ENCODE results near the gene MED27. TPM values are rescaled to one million over a fixed set of nuclear protein-coding genes. Genes with fewer than 3 reads are reported as not detected.
A peak's percentile ranks its signal among the peaks of the same experiment; 100 is the strongest.

MED27 gene
- total RNA-seq, 1 donor from 2014 or later = 45.0 TPM

DNA sequence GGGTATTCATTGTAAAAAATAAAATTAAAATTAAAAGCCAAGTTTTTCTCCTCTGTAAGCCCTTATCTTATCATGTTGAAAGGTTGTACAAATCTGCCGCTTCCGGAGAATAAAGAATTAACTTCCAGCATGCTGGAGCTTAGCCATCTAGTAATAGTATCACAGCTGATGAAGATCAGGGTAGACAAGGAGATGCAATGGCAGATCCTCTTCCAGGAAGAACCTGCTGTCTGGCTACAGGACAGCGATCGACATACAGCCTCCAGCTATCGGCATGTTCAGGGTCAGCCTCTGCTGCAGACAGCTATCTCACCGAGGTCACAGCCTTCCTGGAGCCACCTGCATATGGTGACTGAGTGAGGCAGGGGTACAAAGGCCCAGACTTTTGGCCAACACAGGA is 82.6 kb downstream of the MED27 start:
- Mint-ChIP-seq H3K9me3 (ENCODE audit: unreplicated experiment) (peaks cover 4% of the 10 kb centered on the region), H3K36me3 (ENCODE audit: unreplicated experiment) (no peaks in the 10 kb centered on the region), H3K27ac (ENCODE audit: unreplicated experiment) (no peak overlapping the region), H3K27me3 (ENCODE audit: unreplicated experiment) (peaks cover under 1% of the 10 kb centered on the region), H3K4me1 (ENCODE audit: low read depth, unreplicated experiment) (peaks cover 16% of the 10 kb centered on the region), H3K4me3 (ENCODE audit: unreplicated experiment) (no peak overlapping the region)
- no peak for DNase-seq
- TF ChIP-seq, protein P1, sequence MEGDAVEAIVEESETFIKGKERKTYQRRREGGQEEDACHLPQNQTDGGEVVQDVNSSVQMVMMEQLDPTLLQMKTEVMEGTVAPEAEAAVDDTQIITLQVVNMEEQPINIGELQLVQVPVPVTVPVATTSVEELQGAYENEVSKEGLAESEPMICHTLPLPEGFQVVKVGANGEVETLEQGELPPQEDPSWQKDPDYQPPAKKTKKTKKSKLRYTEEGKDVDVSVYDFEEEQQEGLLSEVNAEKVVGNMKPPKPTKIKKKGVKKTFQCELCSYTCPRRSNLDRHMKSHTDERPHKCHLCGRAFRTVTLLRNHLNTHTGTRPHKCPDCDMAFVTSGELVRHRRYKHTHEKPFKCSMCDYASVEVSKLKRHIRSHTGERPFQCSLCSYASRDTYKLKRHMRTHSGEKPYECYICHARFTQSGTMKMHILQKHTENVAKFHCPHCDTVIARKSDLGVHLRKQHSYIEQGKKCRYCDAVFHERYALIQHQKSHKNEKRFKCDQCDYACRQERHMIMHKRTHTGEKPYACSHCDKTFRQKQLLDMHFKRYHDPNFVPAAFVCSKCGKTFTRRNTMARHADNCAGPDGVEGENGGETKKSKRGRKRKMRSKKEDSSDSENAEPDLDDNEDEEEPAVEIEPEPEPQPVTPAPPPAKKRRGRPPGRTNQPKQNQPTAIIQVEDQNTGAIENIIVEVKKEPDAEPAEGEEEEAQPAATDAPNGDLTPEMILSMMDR (IDR thresholded peaks at IDR 0.05; ENCODE audit: partially characterized antibody, unreplicated experiment) = no peak

DNA sequence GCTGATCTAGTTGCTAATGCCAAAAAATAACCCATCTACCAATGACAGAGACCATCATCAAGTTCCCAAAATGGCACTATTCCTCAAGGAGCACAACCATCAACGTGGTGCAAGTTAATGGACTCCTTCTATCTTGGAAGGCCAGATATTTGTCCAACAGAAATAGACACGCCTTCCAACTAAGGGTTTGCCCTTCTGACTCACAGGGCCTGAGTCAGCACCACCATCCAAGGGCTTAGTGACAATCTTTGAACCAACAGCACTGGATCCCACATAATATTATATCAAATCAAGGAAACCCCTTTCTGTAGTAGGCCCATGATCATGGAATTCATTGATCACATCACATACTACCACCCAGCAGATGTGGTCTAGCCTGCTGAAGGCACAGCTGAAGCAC is 84.3 kb downstream of the MED27 start:
- Mint-ChIP-seq H3K9me3 (ENCODE audit: unreplicated experiment) (peaks cover 4% of the 10 kb centered on the region), H3K27ac (ENCODE audit: unreplicated experiment) (no peak overlapping the region), H3K27me3 (ENCODE audit: unreplicated experiment) (peaks cover 3% of the 10 kb centered on the region), H3K4me3 (ENCODE audit: unreplicated experiment) (no peak overlapping the region), H3K36me3 (ENCODE audit: unreplicated experiment) (no peaks in the 10 kb centered on the region), H3K4me1 (ENCODE audit: low read depth, unreplicated experiment) (peaks cover 16% of the 10 kb centered on the region)
- TF ChIP-seq, protein P1 (IDR thresholded peaks at IDR 0.05; ENCODE audit: partially characterized antibody, unreplicated experiment) = no peak
- DNase-seq = no peak

DNA sequence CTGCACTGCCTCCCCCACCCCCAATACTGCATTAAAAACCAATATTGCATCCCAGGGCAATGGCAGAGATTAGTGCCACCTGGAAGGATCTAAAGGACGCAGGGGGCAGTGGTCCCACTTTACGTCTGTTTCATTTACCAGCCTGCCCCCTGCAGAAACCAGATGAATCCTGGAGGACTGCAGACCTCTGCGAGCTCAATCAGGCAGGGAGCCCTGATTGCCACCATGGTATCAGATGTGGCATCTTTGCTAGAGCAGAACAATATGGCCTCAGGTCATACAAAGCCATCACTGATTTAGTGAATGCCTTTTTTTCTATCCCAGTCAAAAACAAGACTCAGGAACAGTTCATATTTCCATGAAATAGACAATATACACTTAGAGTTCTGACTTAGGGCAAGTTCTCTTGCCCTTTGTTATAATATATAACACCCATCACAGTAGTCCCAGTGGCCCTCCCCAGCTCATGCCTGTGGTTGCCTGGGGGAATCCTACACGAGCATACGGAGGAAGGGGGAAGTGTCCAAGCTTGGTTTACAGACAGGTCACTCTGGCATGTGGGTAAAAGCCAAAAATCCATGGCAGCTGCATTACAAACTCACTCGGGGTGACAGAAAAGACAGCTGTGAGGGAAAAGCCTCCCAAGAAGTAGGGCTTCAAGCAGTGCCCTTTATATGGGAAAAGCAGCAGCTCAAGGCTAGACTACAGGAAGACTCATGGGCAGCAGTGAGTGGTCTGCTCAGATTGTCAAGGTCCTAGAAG is 85.1 kb downstream of the MED27 start:
- Mint-ChIP-seq H3K27me3 (ENCODE audit: unreplicated experiment) (peaks cover 3% of the 10 kb centered on the region), H3K4me3 (ENCODE audit: unreplicated experiment) (no peak overlapping the region), H3K9me3 (ENCODE audit: unreplicated experiment) (peaks cover 4% of the 10 kb centered on the region), H3K27ac (ENCODE audit: unreplicated experiment) (no peak overlapping the region), H3K36me3 (ENCODE audit: unreplicated experiment) (no peaks in the 10 kb centered on the region), H3K4me1 (ENCODE audit: low read depth, unreplicated experiment) (peaks cover 19% of the 10 kb centered on the region)
- no peak for DNase-seq
- TF ChIP-seq, protein P1 (IDR thresholded peaks at IDR 0.05; ENCODE audit: partially characterized antibody, unreplicated experiment) = no peak

DNA sequence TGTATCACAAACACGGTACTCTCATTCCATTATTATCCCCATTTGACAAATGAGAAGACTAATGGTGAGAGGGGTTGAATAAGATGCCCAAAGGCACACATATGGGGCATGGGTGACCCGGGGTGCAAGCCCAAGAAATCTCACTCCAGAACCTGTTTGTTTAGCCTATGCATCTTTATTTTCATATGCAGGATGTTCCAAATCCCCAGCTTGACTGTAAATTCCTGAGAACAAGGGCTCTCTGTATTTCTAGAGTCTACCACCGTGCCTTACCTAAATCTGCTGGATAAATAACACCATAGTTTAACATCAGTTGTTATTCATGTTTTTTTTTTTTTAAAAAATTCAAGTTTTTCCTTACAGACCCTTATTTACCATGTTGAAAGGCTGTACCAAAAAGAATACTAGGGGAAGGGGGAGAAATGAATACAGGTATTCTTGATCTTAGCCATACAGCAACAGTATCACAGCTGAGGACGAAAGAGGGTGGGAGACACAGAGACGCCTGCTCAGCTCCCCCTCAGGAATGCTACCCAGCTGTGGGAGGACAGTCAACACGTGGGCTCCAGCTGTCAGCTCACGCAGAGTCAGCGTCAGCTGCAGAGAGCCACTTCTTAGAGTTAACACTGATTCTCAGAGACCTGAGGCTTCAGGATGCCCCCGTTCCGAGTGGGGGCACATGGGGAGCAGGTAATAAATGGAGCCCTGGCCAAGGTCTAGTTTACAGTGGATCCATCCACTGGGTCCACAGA is 86.6 kb downstream of the MED27 start:
- Mint-ChIP-seq H3K9me3 (ENCODE audit: unreplicated experiment) (peaks cover 4% of the 10 kb centered on the region), H3K36me3 (ENCODE audit: unreplicated experiment) (no peaks in the 10 kb centered on the region), H3K4me3 (ENCODE audit: unreplicated experiment) (no peak overlapping the region), H3K27ac (ENCODE audit: unreplicated experiment) (peak overlapping the region; percentile 22), H3K4me1 (ENCODE audit: low read depth, unreplicated experiment) (peaks cover 19% of the 10 kb centered on the region), H3K27me3 (ENCODE audit: unreplicated experiment) (peaks cover 3% of the 10 kb centered on the region)
- DNase-seq = peak; percentile 51
- TF ChIP-seq, protein P1 (IDR thresholded peaks at IDR 0.05; ENCODE audit: partially characterized antibody, unreplicated experiment) = no peak

DNA sequence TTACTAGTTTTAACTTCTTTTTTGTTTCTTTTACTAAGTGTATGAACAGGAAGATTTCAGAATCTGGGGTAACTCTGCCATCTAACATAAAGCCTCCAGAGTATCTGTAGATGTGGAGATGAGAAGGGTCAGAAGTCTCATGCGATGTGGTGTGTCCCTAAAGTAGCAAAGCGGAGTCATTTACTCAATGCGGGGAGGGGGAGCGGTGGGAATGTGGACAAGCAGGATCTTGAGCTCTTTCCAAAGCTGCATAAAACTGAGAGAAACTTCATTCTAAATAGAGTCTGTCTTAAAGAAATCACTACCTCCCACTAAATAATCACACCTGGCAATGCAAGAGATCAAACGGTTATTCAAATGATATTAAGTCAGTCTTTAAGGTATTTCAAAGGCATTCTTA is 92.4 kb downstream of the MED27 start:
- Mint-ChIP-seq H3K27me3 (ENCODE audit: unreplicated experiment) (peaks cover 3% of the 10 kb centered on the region), H3K27ac (ENCODE audit: unreplicated experiment) (no peak overlapping the region), H3K36me3 (ENCODE audit: unreplicated experiment) (no peaks in the 10 kb centered on the region), H3K9me3 (ENCODE audit: unreplicated experiment) (no peaks in the 10 kb centered on the region), H3K4me1 (ENCODE audit: low read depth, unreplicated experiment) (peaks cover 15% of the 10 kb centered on the region), H3K4me3 (ENCODE audit: unreplicated experiment) (no peak overlapping the region)
- DNase-seq = no peak
- TF ChIP-seq, protein P1 (IDR thresholded peaks at IDR 0.05; ENCODE audit: partially characterized antibody, unreplicated experiment) = no peak

Measured in glutamatergic neuron (in vitro differentiated cells).